ENCODE data around the gene CCT2.

Gene CCT2

GRCh38 chr12:69644511-69644910, 59.3 kb downstream of the CCT2 start:
- no peak for DNase-seq

GRCh38 chr12:69645031-69645430, 59.8 kb downstream of the CCT2 start:
- DNase-seq = no peak

DNA sequence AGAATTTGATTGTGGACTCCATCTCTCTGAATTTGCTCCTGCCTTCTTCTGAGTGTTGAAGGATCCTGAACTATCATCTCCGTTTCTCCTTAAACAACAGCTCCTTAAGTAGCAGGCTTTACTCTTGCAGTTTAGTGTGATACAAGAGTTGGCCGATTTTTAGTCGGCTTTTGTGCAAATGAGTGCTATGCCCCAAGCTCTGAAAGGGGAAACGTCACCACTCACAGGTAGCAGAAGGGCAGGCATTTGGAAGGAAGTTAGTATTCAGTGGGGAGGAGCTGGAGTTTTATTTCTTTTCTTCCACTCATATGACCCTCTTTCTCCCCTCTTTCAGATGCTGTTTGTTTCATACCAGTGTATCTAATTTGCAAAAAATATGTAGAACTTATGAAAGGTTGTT, 61.9 kb downstream of the CCT2 start:
- no peak for DNase-seq

DNA sequence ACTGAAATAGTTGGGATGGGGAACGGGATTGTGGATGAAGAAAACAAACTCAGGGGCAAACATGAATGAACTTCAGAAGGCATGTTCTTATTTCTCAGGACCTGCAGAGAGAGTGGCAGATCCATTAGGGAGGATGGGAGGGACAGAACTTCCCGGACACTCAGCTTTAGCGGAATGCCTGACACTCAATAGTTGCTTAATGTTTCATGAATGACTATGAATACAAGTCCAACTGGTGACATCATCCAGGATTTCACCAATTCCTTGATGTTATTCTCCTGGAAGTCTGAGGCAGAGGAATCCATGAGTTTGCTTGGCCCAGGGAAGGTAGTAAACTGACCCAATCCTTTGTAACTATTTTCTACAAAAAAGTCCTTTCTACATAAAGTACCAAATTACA, 63.2 kb downstream of the CCT2 start:
- DNase-seq = no peak

DNA sequence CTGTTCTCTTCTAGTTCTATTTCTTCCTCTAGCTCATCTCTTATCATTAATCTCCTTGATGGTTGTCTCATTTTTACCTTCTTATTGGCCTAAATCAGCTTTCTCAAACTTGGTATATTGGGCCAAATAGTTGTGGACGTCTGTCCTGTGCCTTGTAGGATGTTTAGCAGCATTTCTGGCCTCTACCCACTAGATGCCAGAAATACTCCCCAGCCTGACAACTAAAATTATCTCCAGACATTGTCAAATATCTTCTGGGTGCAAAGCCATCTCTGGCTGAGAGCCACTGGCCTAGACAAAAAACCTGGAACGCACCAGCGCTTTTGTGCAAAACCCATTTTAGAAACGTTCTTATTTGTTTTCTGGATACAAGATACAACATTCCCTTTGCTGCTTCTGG, 64.3 kb downstream of the CCT2 start:
- no peak for DNase-seq

Measured in NCI-H1417 treated with DMSO at 0.1 percent for 48 hours (cell line).